WTC11 (cell line): ENCODE data around the gene KLHDC2. TPM values are rescaled to one million over a fixed set of nuclear protein-coding genes. Genes with fewer than 3 reads are reported as not detected.

Source experiments
- ATAC-seq: fragments of 200-7000 bp; cut with Tn5 transposase; 2 replicates; pipeline ENCODE4 v1.10.0; 2021; ENCODE audit warnings: mild to moderate bottlenecking, moderate library complexity
- CTCF ChIA-PET: fragments of 300-600 bp; sonication (Branson Sonifier 250); formaldehyde crosslinking; loops from one replicate; lab custom pipeline; 2021; ENCODE audit warnings: antibody characterized with exemption; lab: Charles Lee
- POLR2A ChIA-PET: fragments of 350-600 bp; sonication (Branson Sonifier 250); formaldehyde crosslinking; loops from one replicate; lab custom pipeline; 2021; ENCODE audit warnings: antibody characterized with exemption; lab: Charles Lee
- DNase-seq: peaks from one replicate; pipeline ENCODE4 v3.0.0; 2021; ENCODE audit warnings: low spot score
- H3K27ac Mint-ChIP-seq: 2 replicates; pipeline ENCODE4 v1.8.0; 2021; ENCODE audit warnings: mixed read lengths
- H3K27me3 Mint-ChIP-seq: 2 replicates; pipeline ENCODE4 v1.8.0; 2021; ENCODE audit warnings: low read depth, mild to moderate bottlenecking, moderate library complexity, mixed read lengths
- H3K36me3 Mint-ChIP-seq: 2 replicates; pipeline ENCODE4 v1.8.0; 2021; ENCODE audit warnings: mixed read lengths
- H3K4me1 Mint-ChIP-seq: 2 replicates; pipeline ENCODE4 v1.8.0; 2022; ENCODE audit warnings: mixed read lengths
- H3K4me3 Mint-ChIP-seq: 2 replicates; pipeline ENCODE4 v1.8.0; 2021; ENCODE audit warnings: mild to moderate bottlenecking, moderate library complexity, mixed read lengths
- H3K9me3 Mint-ChIP-seq: 2 replicates; pipeline ENCODE4 v1.8.0; 2021; ENCODE audit warnings: mixed read lengths
- ELF4 ChIP-seq: sonication (generic); formaldehyde crosslinking; IDR thresholded peaks from 2 replicates; pipeline ENCODE4 v1.8.1; 2022; ENCODE audit warnings: low read depth, mild to moderate bottlenecking, moderate library complexity, missing genetic modification reagents
- FOXJ3 ChIP-seq: sonication (generic); formaldehyde crosslinking; IDR thresholded peaks from 2 replicates; pipeline ENCODE4 v1.9.0; 2021; ENCODE audit warnings: missing genetic modification reagents, mild to moderate bottlenecking, borderline replicate concordance
- FOXP4 ChIP-seq: sonication (generic); formaldehyde crosslinking; IDR thresholded peaks from 2 replicates; pipeline ENCODE4 v1.8.0; 2022; ENCODE audit warnings: mild to moderate bottlenecking, missing genetic modification reagents
- GTF2I ChIP-seq: fragments of 250-450 bp; sonication (Bioruptor Pico); conservative IDR thresholded peaks from 2 replicates; pipeline ENCODE4 v1.4.0; 2021; ENCODE audit warnings: mild to moderate bottlenecking
- HMGA2 ChIP-seq: fragments of 250-450 bp; sonication (Bioruptor Pico); IDR thresholded peaks from 2 replicates; pipeline ENCODE4 v1.4.0; 2021; ENCODE audit warnings: mild to moderate bottlenecking, moderate library complexity
- JUN ChIP-seq: sonication (generic); formaldehyde crosslinking; IDR thresholded peaks from 2 replicates; pipeline ENCODE4 v1.8.0; 2023; ENCODE audit warnings: mild to moderate bottlenecking, missing genetic modification reagents
- NFATC4 ChIP-seq: fragments of 250-450 bp; sonication (Bioruptor Pico); IDR thresholded peaks from 2 replicates; pipeline ENCODE4 v1.9.0; 2021; ENCODE audit warnings: mild to moderate bottlenecking
- NFYB ChIP-seq: sonication (generic); formaldehyde crosslinking; conservative IDR thresholded peaks from 2 replicates; pipeline ENCODE4 v1.8.0; 2022; ENCODE audit warnings: low read depth, missing genetic modification reagents
- PRRX2 ChIP-seq: fragments of 250-450 bp; sonication (Bioruptor Pico); IDR thresholded peaks from 2 replicates; pipeline ENCODE4 v1.8.0; 2021; ENCODE audit warnings: mild to moderate bottlenecking
- SMAD4 ChIP-seq: sonication (generic); formaldehyde crosslinking; IDR thresholded peaks from 2 replicates; pipeline ENCODE4 v1.8.0; 2022; ENCODE audit warnings: mild to moderate bottlenecking, missing genetic modification reagents
- SOX15 ChIP-seq: fragments of 250-450 bp; sonication (Bioruptor Pico); IDR thresholded peaks from 2 replicates; pipeline ENCODE4 v1.9.0; 2021; ENCODE audit warnings: mild to moderate bottlenecking
- TP53 ChIP-seq: sonication (generic); formaldehyde crosslinking; IDR thresholded peaks from 2 replicates; pipeline ENCODE4 v1.8.1; 2023; ENCODE audit warnings: mild to moderate bottlenecking, missing genetic modification reagents
- ZNF138 ChIP-seq: sonication (generic); formaldehyde crosslinking; conservative IDR thresholded peaks from 2 replicates; pipeline ENCODE4 v1.8.1; 2022; ENCODE audit warnings: mild to moderate bottlenecking, moderate library complexity, missing genetic modification reagents
- ZNF263 ChIP-seq: sonication (generic); formaldehyde crosslinking; IDR thresholded peaks from 2 replicates; pipeline ENCODE4 v1.8.1; 2022; ENCODE audit warnings: low read depth, mild to moderate bottlenecking, moderate library complexity, missing genetic modification reagents
- ZNF425 ChIP-seq: fragments of 250-450 bp; sonication (Bioruptor Pico); conservative IDR thresholded peaks from 2 replicates; pipeline ENCODE4 v1.9.0; 2021; ENCODE audit warnings: mild to moderate bottlenecking
- ZNF671 ChIP-seq: fragments of 250-450 bp; sonication (Bioruptor Pico); IDR thresholded peaks from 2 replicates; pipeline ENCODE4 v1.8.0; 2021; ENCODE audit warnings: mild to moderate bottlenecking
- ZSCAN18 ChIP-seq: fragments of 250-450 bp; sonication (Bioruptor Pico); IDR thresholded peaks from 2 replicates; pipeline ENCODE4 v2.1.2; 2022; ENCODE audit warnings: mild to moderate bottlenecking, moderate library complexity
- total RNA-seq: library from RNA; stranded (reverse); gene quantifications from 3 replicates; pipeline ENCODE4 v1.2.3, GENCODE V29; 2021
- TF ChIP-seq, protein P1 (sequence below): sonication (generic); formaldehyde crosslinking; IDR thresholded peaks from 2 replicates; pipeline ENCODE4 v1.8.1; 2023; ENCODE audit warnings: mild to moderate bottlenecking, missing genetic modification reagents, moderate library complexity
- TF ChIP-seq, protein P2 (sequence below): fragments of 200-600 bp; IDR thresholded peaks from 2 replicates; pipeline ENCODE4 v1.8.0; 2022; ENCODE audit warnings: antibody characterized with exemption
- TF ChIP-seq, protein P3 (sequence below): sonication (generic); formaldehyde crosslinking; IDR thresholded peaks from 2 replicates; pipeline ENCODE4 v1.8.0; 2022; ENCODE audit warnings: mild to moderate bottlenecking, missing genetic modification reagents
- TF ChIP-seq, protein P4 (sequence below): sonication (generic); formaldehyde crosslinking; IDR thresholded peaks from 2 replicates; pipeline ENCODE4 v1.8.1; 2023; ENCODE audit warnings: mild to moderate bottlenecking, moderate library complexity, missing genetic modification reagents

KLHDC2 gene
- total RNA-seq, 1 experiment from 2014 or later = 47.6 TPM

GRCh38 chr14:49783394-49784014, 15.6 kb downstream of the KLHDC2 start (continued):
- TF ChIP-seq, protein P1, sequence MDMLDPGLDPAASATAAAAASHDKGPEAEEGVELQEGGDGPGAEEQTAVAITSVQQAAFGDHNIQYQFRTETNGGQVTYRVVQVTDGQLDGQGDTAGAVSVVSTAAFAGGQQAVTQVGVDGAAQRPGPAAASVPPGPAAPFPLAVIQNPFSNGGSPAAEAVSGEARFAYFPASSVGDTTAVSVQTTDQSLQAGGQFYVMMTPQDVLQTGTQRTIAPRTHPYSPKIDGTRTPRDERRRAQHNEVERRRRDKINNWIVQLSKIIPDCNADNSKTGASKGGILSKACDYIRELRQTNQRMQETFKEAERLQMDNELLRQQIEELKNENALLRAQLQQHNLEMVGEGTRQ (CRISPR knock-in tag) = no peak
- TF ChIP-seq ZSCAN18 (CRISPR knock-in tag) = no peak
- TF ChIP-seq, protein P2, sequence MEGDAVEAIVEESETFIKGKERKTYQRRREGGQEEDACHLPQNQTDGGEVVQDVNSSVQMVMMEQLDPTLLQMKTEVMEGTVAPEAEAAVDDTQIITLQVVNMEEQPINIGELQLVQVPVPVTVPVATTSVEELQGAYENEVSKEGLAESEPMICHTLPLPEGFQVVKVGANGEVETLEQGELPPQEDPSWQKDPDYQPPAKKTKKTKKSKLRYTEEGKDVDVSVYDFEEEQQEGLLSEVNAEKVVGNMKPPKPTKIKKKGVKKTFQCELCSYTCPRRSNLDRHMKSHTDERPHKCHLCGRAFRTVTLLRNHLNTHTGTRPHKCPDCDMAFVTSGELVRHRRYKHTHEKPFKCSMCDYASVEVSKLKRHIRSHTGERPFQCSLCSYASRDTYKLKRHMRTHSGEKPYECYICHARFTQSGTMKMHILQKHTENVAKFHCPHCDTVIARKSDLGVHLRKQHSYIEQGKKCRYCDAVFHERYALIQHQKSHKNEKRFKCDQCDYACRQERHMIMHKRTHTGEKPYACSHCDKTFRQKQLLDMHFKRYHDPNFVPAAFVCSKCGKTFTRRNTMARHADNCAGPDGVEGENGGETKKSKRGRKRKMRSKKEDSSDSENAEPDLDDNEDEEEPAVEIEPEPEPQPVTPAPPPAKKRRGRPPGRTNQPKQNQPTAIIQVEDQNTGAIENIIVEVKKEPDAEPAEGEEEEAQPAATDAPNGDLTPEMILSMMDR = no peak
- TF ChIP-seq FOXJ3 = no peak
- no peak for TF ChIP-seq ZNF671 (CRISPR knock-in tag)
- TF ChIP-seq ZNF138 (CRISPR knock-in tag) = no peak
- TF ChIP-seq ELF4 (CRISPR knock-in tag) = no peak
- TF ChIP-seq HMGA2 (CRISPR knock-in tag) = no peak

GRCh38 chr14:49786315-49786714, 18.4 kb downstream of the KLHDC2 start:
- Mint-ChIP-seq H3K36me3 (peaks cover 73% of the 10 kb centered on the region), H3K4me3 (no peak overlapping the region), H3K9me3 (no peaks in the 10 kb centered on the region), H3K27ac (no peak overlapping the region), H3K27me3 (no peaks in the 10 kb centered on the region), H3K4me1 (no peaks in the 10 kb centered on the region)
- CTCF ChIA-PET = no interaction called here
- DNase-seq (no peak), ATAC-seq (no peak)
- POLR2A ChIA-PET = no interaction called here
- no peak for TF ChIP-seq GTF2I (CRISPR knock-in tag)
- TF ChIP-seq, protein P3, sequence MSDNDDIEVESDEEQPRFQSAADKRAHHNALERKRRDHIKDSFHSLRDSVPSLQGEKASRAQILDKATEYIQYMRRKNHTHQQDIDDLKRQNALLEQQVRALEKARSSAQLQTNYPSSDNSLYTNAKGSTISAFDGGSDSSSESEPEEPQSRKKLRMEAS (CRISPR knock-in tag) = no peak
- TF ChIP-seq, protein P2 = no peak
- TF ChIP-seq JUN (CRISPR knock-in tag) = no peak
- TF ChIP-seq ZNF425 = no peak
- TF ChIP-seq TP53 (CRISPR knock-in tag) = no peak
- no peak for TF ChIP-seq NFYB (CRISPR knock-in tag)
- no peak for TF ChIP-seq NFATC4
- no peak for TF ChIP-seq PRRX2 (CRISPR knock-in tag)
- no peak for TF ChIP-seq SMAD4
- TF ChIP-seq, protein P4, sequence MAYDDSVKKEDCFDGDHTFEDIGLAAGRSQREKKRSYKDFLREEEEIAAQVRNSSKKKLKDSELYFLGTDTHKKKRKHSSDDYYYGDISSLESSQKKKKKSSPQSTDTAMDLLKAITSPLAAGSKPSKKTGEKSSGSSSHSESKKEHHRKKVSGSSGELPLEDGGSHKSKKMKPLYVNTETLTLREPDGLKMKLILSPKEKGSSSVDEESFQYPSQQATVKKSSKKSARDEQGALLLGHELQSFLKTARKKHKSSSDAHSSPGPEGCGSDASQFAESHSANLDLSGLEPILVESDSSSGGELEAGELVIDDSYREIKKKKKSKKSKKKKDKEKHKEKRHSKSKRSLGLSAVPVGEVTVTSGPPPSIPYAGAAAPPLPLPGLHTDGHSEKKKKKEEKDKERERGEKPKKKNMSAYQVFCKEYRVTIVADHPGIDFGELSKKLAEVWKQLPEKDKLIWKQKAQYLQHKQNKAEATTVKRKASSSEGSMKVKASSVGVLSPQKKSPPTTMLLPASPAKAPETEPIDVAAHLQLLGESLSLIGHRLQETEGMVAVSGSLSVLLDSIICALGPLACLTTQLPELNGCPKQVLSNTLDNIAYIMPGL (CRISPR knock-in tag) = no peak
- TF ChIP-seq FOXP4 (CRISPR knock-in tag) = no peak
- TF ChIP-seq SOX15 (CRISPR knock-in tag) = no peak
- TF ChIP-seq, protein P1 (CRISPR knock-in tag) = no peak
- TF ChIP-seq ZNF263 = no peak
